ENCODE data around the gene MST1.
A peak's percentile ranks its signal among the peaks of the same experiment; 100 is the strongest.
"Not testable (repeated sequence)": the region's sequence is repeated elsewhere in the genome, so short reads cannot be mapped to it uniquely, and the experiment has no call there.

Gene MST1

GRCh38 chr3:49690856-49691255, 1.6 kb upstream of the MST1 start:
- H3K27me3 ChIP-seq (replicated peaks); H3K27ac ChIP-seq; H3K36me3 ChIP-seq (replicated peaks); H3K4me3 ChIP-seq (ENCODE audit: low read depth, low read length); DNase-seq; in situ Hi-C loops (cut with HindIII; ENCODE audit: low pct_ligation_motif_present, low sequenced_read_pairs): not testable (repeated sequence)

- in situ Hi-C loops (cut with HindIII; ENCODE audit: low pct_ligation_motif_present, low sequenced_read_pairs); DNase-seq; H3K36me3 ChIP-seq (replicated peaks); H3K27ac ChIP-seq; H3K27me3 ChIP-seq (replicated peaks): not testable (repeated sequence)
- H3K4me3 ChIP-seq (ENCODE audit: low read depth, low read length): peak overlapping the region; percentile 94
Observed at GRCh38 chr3:49689908-49690624, 792 bp upstream of the MST1 start.

- H3K36me3 ChIP-seq (replicated peaks); DNase-seq; H3K27ac ChIP-seq; H3K4me3 ChIP-seq (ENCODE audit: low read depth, low read length); in situ Hi-C loops (cut with HindIII; ENCODE audit: low pct_ligation_motif_present, low sequenced_read_pairs); H3K27me3 ChIP-seq (replicated peaks): not testable (repeated sequence)
Observed at GRCh38 chr3:49688338-49689045, 782 bp downstream of the MST1 start.

GRCh38 chr3:49687424-49687795, 1.9 kb downstream of the MST1 start:
- H3K4me3 ChIP-seq (ENCODE audit: low read depth, low read length); H3K27ac ChIP-seq; H3K27me3 ChIP-seq (replicated peaks); in situ Hi-C loops (cut with HindIII; ENCODE audit: low pct_ligation_motif_present, low sequenced_read_pairs); DNase-seq: not testable (repeated sequence)
- H3K36me3 ChIP-seq (replicated peaks): peaks cover 16% of the 10 kb centered on the region

- DNase-seq: peak; percentile 44
- Histone ChIP-seq H3K4me3 (ENCODE audit: low read depth, low read length) (peak overlapping the region; percentile 41), H3K36me3 (replicated peaks) (peaks cover 18% of the 10 kb centered on the region)
- H3K27me3 ChIP-seq (replicated peaks); in situ Hi-C loops (cut with HindIII; ENCODE audit: low pct_ligation_motif_present, low sequenced_read_pairs); H3K27ac ChIP-seq: not testable (repeated sequence)
Observed at GRCh38 chr3:49686769-49687423, 2.4 kb downstream of the MST1 start.

- DNase-seq; H3K27ac ChIP-seq; H3K27me3 ChIP-seq (replicated peaks); in situ Hi-C loops (cut with HindIII; ENCODE audit: low pct_ligation_motif_present, low sequenced_read_pairs): not testable (repeated sequence)
- H3K4me3 ChIP-seq (ENCODE audit: low read depth, low read length): peak overlapping the region; percentile 41
- peaks cover 24% of the 10 kb centered on the region for H3K36me3 ChIP-seq (replicated peaks)
Observed at GRCh38 chr3:49686346-49686745, 2.9 kb downstream of the MST1 start.

GRCh38 chr3:49685846-49686245, 3.4 kb downstream of the MST1 start:
- H3K4me3 ChIP-seq (ENCODE audit: low read depth, low read length); in situ Hi-C loops (cut with HindIII; ENCODE audit: low pct_ligation_motif_present, low sequenced_read_pairs); H3K27me3 ChIP-seq (replicated peaks); DNase-seq; H3K27ac ChIP-seq: not testable (repeated sequence)
- H3K36me3 ChIP-seq (replicated peaks): peaks cover 27% of the 10 kb centered on the region

- H3K36me3 ChIP-seq (replicated peaks): peaks cover 32% of the 10 kb centered on the region
- H3K27ac ChIP-seq; in situ Hi-C loops (cut with HindIII; ENCODE audit: low pct_ligation_motif_present, low sequenced_read_pairs); H3K27me3 ChIP-seq (replicated peaks); DNase-seq; H3K4me3 ChIP-seq (ENCODE audit: low read depth, low read length): not testable (repeated sequence)
Observed at GRCh38 chr3:49685103-49685502, 4.2 kb downstream of the MST1 start.

- DNase-seq; in situ Hi-C loops (cut with HindIII; ENCODE audit: low pct_ligation_motif_present, low sequenced_read_pairs); H3K27me3 ChIP-seq (replicated peaks); H3K27ac ChIP-seq; H3K4me3 ChIP-seq (ENCODE audit: low read depth, low read length): not testable (repeated sequence)
- H3K36me3 ChIP-seq (replicated peaks): peaks cover 39% of the 10 kb centered on the region
Observed at GRCh38 chr3:49684453-49684852, 4.8 kb downstream of the MST1 start.

GRCh38 chr3:49683162-49683561, 6.1 kb downstream of the MST1 start:
- DNase-seq: no peak
- H3K27me3 ChIP-seq (replicated peaks): no peaks in the 10 kb centered on the region
- H3K4me3 ChIP-seq (ENCODE audit: low read depth, low read length): no peak overlapping the region
- peaks cover 51% of the 10 kb centered on the region for H3K36me3 ChIP-seq (replicated peaks)
- TF ChIP-seq CTCF (IDR thresholded peaks at IDR 0.05; ENCODE audit: low read depth, low read length, missing control alignments): no peak
- in situ Hi-C loops (cut with HindIII; ENCODE audit: low pct_ligation_motif_present, low sequenced_read_pairs): no loop called here
- no peak overlapping the region for H3K27ac ChIP-seq
